ENCODE data around the gene EPHA8.

DNA sequence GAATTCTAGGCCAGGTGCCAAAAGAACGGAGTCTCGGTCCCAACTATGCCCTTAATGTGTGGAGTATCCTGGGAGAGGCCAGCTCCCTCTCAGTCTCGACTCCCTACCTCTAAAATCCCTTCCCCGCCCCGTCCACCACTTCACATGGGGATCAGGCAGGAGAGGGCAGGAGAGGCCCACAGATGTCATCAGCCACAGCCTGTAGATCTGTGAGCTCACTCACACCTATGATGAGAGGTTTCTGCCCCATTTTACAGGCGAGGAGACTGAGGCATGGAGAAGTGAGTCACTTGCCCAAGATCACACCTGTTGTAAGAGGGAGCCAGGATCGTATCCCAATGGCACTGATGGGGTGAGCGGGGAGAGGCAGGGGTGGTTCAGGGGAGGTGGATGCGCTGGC is 20.4 kb upstream of the EPHA8 start:
- TF ChIP-seq, protein P1, sequence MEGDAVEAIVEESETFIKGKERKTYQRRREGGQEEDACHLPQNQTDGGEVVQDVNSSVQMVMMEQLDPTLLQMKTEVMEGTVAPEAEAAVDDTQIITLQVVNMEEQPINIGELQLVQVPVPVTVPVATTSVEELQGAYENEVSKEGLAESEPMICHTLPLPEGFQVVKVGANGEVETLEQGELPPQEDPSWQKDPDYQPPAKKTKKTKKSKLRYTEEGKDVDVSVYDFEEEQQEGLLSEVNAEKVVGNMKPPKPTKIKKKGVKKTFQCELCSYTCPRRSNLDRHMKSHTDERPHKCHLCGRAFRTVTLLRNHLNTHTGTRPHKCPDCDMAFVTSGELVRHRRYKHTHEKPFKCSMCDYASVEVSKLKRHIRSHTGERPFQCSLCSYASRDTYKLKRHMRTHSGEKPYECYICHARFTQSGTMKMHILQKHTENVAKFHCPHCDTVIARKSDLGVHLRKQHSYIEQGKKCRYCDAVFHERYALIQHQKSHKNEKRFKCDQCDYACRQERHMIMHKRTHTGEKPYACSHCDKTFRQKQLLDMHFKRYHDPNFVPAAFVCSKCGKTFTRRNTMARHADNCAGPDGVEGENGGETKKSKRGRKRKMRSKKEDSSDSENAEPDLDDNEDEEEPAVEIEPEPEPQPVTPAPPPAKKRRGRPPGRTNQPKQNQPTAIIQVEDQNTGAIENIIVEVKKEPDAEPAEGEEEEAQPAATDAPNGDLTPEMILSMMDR (IDR thresholded peaks at IDR 0.05): no peak
- TF ChIP-seq POLR2A (IDR thresholded peaks at IDR 0.05; ENCODE audit: low read depth): no peak
- TF ChIP-seq EP300 (IDR thresholded peaks at IDR 0.05): no peak
